ENCODE results near the gene TGM5. TPM values are rescaled to one million over a fixed set of nuclear protein-coding genes. Genes with fewer than 3 reads are reported as not detected.

TGM5 gene
- total RNA-seq, 2 donors from 2014 or later, result 0.95 to 2.0 TPM

DNA sequence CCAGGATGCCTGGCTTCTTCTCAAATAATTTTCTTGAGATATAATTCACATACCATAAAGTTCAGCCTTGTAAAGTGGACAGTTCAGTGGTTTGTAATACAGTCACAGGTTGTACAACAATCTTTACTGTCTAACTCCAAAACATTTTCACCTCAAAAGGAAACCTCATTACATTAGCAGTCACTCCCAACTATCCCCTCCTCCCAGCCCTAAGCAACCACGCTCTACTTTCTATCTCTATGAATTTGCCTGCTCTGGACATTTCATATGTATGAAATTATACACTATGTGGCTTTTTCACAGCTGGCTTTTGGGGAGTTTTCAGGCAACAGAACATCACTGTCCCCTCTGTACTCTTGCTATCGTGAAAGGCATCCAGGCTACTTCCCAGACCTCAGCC, 17.5 kb downstream of the TGM5 start:
- peak overlapping the region; percentile 92 to 97 for H3K27ac Mint-ChIP-seq
- H3K27me3 Mint-ChIP-seq, result peaks cover 2 to 6% of the 10 kb centered on the region in 2 donors
- peak overlapping the region; percentile 82 for H3K4me3 Mint-ChIP-seq
- peaks cover 3% of the 10 kb centered on the region for H3K9me3 Mint-ChIP-seq
- DNase-seq (ENCODE audit: low spot score) (no peak), ATAC-seq (peak; percentile 7 to 8)
- peaks cover 41 to 53% of the 10 kb centered on the region in 2 donors for H3K4me1 Mint-ChIP-seq (ENCODE audit: low read depth in 2 of 2)
- no peaks in the 10 kb centered on the region for H3K36me3 Mint-ChIP-seq

DNA sequence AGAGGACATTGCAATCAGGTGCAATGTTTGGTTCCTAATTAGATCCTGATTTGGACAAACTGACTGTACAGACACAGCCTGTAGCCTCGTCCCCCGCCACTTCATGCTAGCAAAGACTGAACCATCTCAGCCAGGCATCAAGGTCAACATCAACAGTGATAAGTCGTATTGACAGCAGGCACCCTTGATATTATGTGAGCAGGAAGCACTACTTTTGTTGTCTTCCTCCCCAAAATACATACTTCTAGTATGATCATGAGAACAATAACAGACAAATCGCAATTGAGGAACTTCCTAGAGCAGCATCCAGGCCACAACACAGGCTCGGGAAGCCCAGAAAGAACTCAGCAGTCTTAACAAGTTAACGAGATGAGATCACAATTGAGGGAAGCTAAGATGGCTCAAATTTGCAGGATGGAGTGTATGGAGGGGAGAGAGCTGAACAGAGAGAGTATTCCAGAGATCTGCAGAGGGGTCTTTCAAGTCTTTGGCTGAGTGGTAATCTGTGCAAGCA, 20.4 kb downstream of the TGM5 start:
- peaks cover 19 to 31% of the 10 kb centered on the region in 2 donors for H3K4me1 Mint-ChIP-seq (ENCODE audit: low read depth in 2 of 2)
- no peak overlapping the region for H3K4me3 Mint-ChIP-seq
- no peak overlapping the region for H3K27ac Mint-ChIP-seq
- no peak for ATAC-seq
- peaks cover 3% of the 10 kb centered on the region for H3K9me3 Mint-ChIP-seq
- no peaks in the 10 kb centered on the region for H3K36me3 Mint-ChIP-seq
- peaks cover 2 to 6% of the 10 kb centered on the region in 2 donors for H3K27me3 Mint-ChIP-seq
- DNase-seq (ENCODE audit: low spot score), result no peak

DNA sequence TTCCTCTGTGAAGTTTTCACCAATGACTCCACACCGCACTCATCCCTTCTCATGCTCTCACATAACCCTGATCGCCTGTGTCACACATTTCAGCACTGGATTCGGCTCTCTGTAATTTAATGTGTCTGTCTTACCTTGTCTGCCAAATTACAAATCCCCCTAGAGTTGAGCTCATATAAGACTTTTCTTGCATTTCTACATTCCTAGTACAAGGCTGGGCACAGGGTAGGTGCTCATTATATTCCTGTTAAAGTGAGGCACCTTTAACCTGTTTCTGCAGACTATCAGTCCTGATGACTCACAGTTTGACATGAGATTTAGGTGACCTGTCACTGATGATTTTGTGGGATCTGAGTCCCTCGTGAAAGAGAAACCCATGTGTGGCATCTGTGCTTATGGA, 22.6 kb downstream of the TGM5 start:
- Mint-ChIP-seq H3K9me3 (no peaks in the 10 kb centered on the region), H3K4me1 (ENCODE audit: low read depth in 2 of 2) (peaks cover 16 to 26% of the 10 kb centered on the region in 2 donors), H3K27ac (no peak overlapping the region), H3K36me3 (no peaks in the 10 kb centered on the region), H3K27me3 (peaks cover 2 to 6% of the 10 kb centered on the region in 2 donors), H3K4me3 (no peak overlapping the region)
- no peak for DNase-seq (ENCODE audit: low spot score)
- no peak for ATAC-seq

DNA sequence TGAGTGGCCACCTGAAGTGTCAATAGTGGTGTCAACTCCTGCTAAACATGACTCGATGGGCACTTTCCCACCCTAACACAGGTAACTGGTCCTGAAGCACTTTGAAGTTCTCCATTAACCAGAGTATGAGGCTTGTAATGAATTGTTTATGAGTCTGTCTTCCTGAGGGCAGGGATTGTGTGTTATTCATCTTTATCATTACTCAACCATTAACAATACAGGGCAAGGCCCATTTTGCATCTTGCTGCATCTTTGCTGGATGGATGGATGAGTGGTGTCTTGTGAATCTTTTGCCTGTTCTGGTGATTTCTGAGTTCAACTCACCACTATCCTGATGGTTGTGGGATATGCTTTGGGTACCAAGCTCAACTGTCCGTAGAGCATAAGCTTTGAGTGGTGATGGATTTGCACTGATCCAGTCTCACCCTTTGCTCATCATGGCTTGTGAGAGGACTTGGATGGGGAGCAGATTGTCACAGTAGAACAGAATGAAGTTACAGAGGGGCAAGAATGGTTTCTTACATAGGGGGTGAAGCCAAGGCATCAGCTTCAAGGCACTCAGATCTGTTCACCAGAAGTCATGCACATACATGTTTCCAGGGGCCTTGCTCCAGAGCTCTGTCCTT, 23.6 kb downstream of the TGM5 start:
- H3K27ac Mint-ChIP-seq, result no peak overlapping the region
- H3K4me3 Mint-ChIP-seq, result no peak overlapping the region
- ATAC-seq (no peak), DNase-seq (ENCODE audit: low spot score) (no peak)
- H3K27me3 Mint-ChIP-seq, result peaks cover 2 to 6% of the 10 kb centered on the region in 2 donors
- H3K4me1 Mint-ChIP-seq (ENCODE audit: low read depth in 2 of 2), result peaks cover 22 to 26% of the 10 kb centered on the region in 2 donors
- H3K9me3 Mint-ChIP-seq, result no peaks in the 10 kb centered on the region
- H3K36me3 Mint-ChIP-seq, result no peaks in the 10 kb centered on the region

DNA sequence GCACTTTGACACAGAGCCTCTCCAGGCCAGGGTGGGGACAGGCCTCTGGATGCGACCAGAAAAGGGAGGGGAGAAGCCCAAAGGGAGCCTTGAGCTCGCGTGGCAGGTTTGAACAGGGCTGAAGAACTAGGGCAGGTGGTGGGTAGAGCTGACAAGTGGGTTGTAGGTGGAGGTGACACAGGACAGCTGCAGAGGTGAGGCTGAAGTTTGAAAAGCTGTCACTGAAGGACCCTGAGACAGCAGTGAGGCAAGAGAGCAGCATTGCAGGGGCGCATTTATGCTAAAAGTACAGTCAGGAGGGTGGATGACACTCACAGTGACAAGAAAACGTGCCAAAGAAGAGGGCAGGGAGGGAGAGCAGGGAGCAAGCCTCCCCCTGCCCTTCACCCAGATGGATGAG, 24.1 kb downstream of the TGM5 start:
- peaks cover 23 to 24% of the 10 kb centered on the region in 2 donors for H3K4me1 Mint-ChIP-seq (ENCODE audit: low read depth in 2 of 2)
- no peak overlapping the region for H3K4me3 Mint-ChIP-seq
- DNase-seq (ENCODE audit: low spot score) (no peak), ATAC-seq (no peak)
- H3K36me3 Mint-ChIP-seq, result no peaks in the 10 kb centered on the region
- H3K27ac Mint-ChIP-seq, result no peak overlapping the region
- no peaks in the 10 kb centered on the region for H3K9me3 Mint-ChIP-seq
- peaks cover 2 to 6% of the 10 kb centered on the region in 2 donors for H3K27me3 Mint-ChIP-seq

DNA sequence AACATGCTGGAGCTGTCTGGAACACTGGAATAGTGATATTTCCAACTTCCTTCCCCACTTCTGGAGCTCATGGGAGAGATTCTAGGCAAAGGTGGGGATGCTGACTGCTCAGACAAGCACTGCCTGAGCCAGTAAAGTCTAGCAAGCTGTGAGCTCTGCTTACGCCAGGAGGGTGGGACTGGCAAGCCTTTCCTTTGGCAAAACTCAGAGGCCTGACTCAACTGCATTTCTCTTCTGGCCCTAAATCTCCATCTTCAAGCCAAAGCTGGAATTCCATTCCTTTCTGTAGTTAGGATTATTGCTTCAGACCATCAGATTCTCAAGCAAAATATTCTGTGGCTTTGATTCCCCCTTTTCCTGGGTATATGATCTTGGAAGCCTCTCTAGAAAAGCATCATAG, 25.6 kb downstream of the TGM5 start:
- H3K4me3 Mint-ChIP-seq, result no peak overlapping the region
- ATAC-seq (no peak), DNase-seq (ENCODE audit: low spot score) (no peak)
- H3K4me1 Mint-ChIP-seq (ENCODE audit: low read depth in 2 of 2), result peaks cover 18 to 24% of the 10 kb centered on the region in 2 donors
- no peaks in the 10 kb centered on the region for H3K36me3 Mint-ChIP-seq
- H3K27me3 Mint-ChIP-seq, result peaks cover 0 to under 1% of the 10 kb centered on the region in 2 donors
- no peaks in the 10 kb centered on the region for H3K9me3 Mint-ChIP-seq
- H3K27ac Mint-ChIP-seq, result peak overlapping the region in 1 of 2 donors; percentile 75

DNA sequence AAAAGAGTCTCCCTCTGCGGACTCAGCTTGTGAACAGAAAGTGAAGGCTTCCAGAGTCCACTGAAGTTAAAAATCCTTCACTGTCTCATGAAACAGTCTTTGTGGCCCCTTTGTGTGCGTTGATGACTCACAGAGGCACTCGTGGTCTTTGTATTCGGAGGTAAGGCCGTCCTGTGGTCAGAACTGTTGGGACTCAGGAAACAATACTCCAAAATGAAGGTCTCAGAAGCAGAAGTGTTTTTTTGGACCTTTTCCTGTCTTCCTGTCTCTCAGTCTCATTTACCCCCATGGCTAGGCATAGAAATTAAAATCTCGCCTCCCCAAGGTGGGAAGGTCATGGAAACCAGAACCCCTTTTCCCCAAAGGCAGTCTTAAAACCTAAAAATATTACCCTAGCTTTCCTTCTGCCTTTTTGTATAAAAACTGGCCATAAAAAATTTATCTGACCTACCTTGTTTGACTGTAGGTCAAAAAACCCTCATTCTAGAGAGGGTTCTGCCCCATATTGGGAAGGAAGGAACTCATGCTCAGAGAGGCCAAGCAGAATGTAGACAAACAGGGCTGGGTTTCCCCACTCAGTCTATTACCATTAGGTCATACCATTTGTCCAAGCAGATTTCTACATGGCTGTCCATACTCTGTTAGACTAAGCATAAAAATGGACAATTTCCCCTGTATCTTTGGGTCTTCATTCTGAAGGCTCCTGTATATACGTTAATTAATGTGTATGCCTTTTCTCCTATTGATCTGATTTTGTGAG, 26.8 kb downstream of the TGM5 start:
- peak overlapping the region; percentile 53 for H3K4me3 Mint-ChIP-seq
- H3K36me3 Mint-ChIP-seq, result no peaks in the 10 kb centered on the region
- DNase-seq (ENCODE audit: low spot score), result no peak
- no peaks in the 10 kb centered on the region for H3K9me3 Mint-ChIP-seq
- peaks cover 18 to 24% of the 10 kb centered on the region in 2 donors for H3K4me1 Mint-ChIP-seq (ENCODE audit: low read depth in 2 of 2)
- H3K27me3 Mint-ChIP-seq, result no peaks in the 10 kb centered on the region
- peak overlapping the region; percentile 73 to 75 for H3K27ac Mint-ChIP-seq
- peak; percentile 76 to 79 for ATAC-seq

DNA sequence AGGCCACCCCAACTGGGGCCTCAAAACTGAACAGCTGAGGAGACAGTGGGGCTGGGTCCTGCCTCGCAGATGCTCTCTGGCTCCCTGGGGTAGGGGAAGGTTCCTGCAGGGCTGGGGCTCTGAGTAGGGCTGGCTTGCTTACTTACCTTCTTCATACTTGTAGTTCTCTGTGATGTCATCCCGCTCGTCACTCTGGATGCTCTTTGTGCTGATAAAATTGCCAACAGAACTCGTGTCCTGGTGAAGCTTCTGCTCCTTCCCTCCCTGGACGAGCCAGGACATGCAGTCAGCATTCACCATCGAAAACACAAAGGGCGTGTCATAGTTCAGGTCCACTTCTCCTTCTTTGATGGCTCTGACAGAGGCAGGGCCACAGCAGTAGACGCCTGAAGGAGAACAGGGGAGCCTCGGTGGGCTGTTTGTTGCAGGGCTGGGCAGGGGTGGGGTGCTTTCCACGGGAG, 28.0 kb downstream of the TGM5 start:
- Mint-ChIP-seq H3K4me1 (ENCODE audit: low read depth in 2 of 2) (peaks cover 18 to 24% of the 10 kb centered on the region in 2 donors), H3K27ac (peak overlapping the region; percentile 73 to 75), H3K36me3 (no peaks in the 10 kb centered on the region), H3K27me3 (no peaks in the 10 kb centered on the region), H3K4me3 (peak overlapping the region; percentile 8), H3K9me3 (no peaks in the 10 kb centered on the region)
- DNase-seq (ENCODE audit: low spot score) (no peak), ATAC-seq (no peak)

DNA sequence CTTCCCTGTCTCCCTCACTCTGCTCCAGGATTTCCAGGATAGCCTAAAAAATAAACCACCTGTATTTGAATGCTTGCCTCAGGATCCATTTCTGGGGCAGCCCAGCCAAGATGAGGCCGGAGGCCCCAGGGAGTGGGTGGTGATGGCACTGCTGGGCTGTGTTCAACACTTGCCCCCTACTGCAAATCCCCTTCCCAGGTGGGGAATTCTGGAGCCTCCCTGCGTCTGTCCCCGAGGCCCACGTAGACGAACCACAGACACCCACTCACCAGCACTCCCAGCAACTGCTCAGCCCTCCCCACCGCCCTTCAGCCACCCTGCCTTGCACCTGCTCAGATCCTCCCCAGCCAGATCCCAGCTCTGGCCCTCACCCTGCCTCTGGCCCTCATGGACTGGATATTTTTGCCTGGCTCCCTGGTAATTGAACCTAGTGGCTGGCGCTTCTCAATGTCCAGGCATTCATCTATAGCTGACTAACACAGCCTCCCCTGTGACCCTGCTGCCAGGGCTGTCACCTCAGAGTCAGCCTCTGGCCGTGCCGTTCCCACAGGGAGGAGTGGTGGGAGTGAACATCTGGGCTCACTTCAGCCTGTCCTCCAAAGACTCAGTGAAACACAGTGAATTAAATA, 28.8 kb downstream of the TGM5 start:
- Mint-ChIP-seq H3K9me3 (no peaks in the 10 kb centered on the region), H3K36me3 (no peaks in the 10 kb centered on the region), H3K27me3 (no peaks in the 10 kb centered on the region), H3K4me1 (ENCODE audit: low read depth in 2 of 2) (peaks cover 18 to 24% of the 10 kb centered on the region in 2 donors), H3K27ac (peak overlapping the region in 1 of 2 donors; percentile 75), H3K4me3 (peak overlapping the region; percentile 8)
- ATAC-seq, result no peak
- DNase-seq (ENCODE audit: low spot score), result no peak

DNA sequence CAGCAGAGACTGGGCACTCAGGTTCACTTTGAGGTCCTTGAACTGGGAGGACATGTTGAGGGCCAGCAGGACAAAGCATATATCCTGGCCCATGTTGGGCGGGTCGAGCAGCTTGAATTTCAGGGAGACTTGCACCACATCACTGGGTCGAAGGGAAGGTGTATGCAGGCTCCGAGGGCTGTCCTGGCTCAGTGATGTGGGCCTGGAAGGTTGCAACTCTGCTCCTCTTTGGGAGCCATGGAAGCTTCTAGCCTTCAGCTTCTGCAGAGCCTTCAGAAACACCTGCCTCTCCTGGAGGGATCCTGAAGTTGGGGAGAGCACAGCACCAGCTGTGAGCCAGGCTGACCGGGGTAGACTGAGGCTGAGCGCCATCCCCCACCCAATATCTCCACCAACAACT, 31.2 kb downstream of the TGM5 start:
- Mint-ChIP-seq H3K36me3 (no peaks in the 10 kb centered on the region), H3K4me3 (no peak overlapping the region), H3K27me3 (no peaks in the 10 kb centered on the region), H3K4me1 (ENCODE audit: low read depth in 2 of 2) (peaks cover 17 to 22% of the 10 kb centered on the region in 2 donors), H3K27ac (no peak overlapping the region), H3K9me3 (no peaks in the 10 kb centered on the region)
- ATAC-seq (no peak), DNase-seq (ENCODE audit: low spot score) (no peak)

DNA sequence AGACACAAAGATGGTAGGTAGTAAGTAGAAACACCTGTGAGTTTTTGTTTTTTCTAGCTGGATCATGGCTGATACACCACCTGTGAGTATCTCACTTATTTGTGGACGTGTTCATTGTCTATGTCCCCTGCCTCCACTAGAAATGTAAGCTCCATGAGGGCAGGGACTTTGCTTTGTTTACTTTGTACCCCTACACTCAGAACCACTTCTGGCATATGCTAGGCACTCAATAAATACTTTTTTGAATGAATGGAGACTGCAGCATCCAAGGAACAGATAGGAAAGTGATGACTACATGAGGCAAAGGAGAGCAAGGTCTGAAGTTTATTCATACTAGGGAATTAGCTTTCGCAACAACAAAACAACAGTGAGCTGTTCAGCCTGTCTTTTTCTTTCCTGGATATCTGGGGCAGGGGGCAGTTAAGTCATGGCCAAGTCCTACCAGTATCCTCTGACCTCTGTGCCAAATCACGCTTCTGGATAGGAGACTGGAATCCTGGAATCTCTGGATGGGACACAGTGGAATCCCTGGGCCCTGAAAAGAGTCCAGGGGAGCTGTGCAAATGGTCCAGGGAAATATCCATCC, 34.3 kb downstream of the TGM5 start:
- ATAC-seq (no peak), DNase-seq (ENCODE audit: low spot score) (no peak)
- Mint-ChIP-seq H3K27ac (no peak overlapping the region), H3K27me3 (peaks cover 3 to 4% of the 10 kb centered on the region in 2 donors), H3K4me3 (no peak overlapping the region), H3K9me3 (no peaks in the 10 kb centered on the region), H3K4me1 (ENCODE audit: low read depth in 2 of 2) (no peaks in the 10 kb centered on the region), H3K36me3 (no peaks in the 10 kb centered on the region)

DNA sequence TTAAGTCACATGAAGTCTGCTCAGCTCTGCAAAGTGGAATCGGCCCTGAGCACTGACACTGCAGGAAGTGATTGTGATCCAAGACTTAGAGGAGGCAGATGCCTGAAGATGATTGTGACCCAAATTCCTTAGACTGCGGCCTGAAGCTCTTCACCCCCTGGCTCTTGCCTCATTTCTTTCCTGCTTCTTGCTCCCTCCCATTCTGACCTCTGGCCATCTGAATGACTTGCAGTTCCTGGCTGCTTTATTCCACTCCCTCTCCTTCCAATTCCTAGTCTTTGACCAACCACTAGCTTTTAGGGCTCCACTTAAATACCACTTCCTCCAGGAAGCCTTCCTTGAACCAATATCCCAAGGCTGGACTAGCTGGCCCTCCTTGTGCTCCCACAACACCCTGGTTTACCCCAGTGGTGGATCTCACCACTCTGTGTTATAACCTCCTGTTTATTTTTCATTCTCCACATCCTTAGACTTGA, 36.0 kb downstream of the TGM5 start:
- no peak for DNase-seq (ENCODE audit: low spot score)
- Mint-ChIP-seq H3K27me3 (peaks cover 3 to 7% of the 10 kb centered on the region in 2 donors), H3K9me3 (no peaks in the 10 kb centered on the region), H3K27ac (no peak overlapping the region), H3K4me1 (ENCODE audit: low read depth in 2 of 2) (peaks cover 4% of the 10 kb centered on the region in 2 donors), H3K4me3 (no peak overlapping the region), H3K36me3 (no peaks in the 10 kb centered on the region)
- ATAC-seq, result no peak

DNA sequence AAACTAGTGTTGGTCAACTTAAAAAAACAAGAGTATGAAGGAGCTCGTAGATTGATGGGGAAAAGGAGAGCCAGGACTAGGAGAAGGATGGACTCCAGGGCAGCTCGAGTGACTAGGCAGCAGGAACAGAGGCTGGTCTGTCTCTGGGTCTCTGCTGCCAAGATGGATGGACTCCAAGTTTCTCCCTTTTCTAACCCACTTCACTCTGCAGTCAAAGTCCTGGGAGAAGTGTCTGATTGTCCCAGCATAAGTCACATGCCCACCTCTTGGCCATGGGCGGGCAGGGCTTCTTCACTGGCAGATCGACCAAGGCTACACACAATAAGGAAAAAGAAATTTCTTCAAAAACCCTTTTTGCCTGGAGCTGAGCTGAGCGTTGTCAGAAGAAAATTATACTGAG, 36.8 kb downstream of the TGM5 start:
- H3K4me1 Mint-ChIP-seq (ENCODE audit: low read depth in 2 of 2), result peaks cover 7 to 8% of the 10 kb centered on the region in 2 donors
- H3K27me3 Mint-ChIP-seq, result peaks cover 5 to 12% of the 10 kb centered on the region in 2 donors
- H3K9me3 Mint-ChIP-seq, result no peaks in the 10 kb centered on the region
- no peak overlapping the region for H3K4me3 Mint-ChIP-seq
- H3K27ac Mint-ChIP-seq, result no peak overlapping the region
- ATAC-seq (no peak), DNase-seq (ENCODE audit: low spot score) (no peak)
- H3K36me3 Mint-ChIP-seq, result no peaks in the 10 kb centered on the region

All from natural killer cell treated with Interleukin-12 subunit alpha and Interleukin-12 subunit beta and Interleukin-15 and Interleukin-18, amount 100 ng/mL, for 72 hours (primary cell).